ENCODE measurements around the gene PLS3. TPM values are rescaled to one million over a fixed set of nuclear protein-coding genes. Genes with fewer than 3 reads are reported as not detected.

PLS3 gene
- total and polyA plus RNA-seq, 2 of the 13 experiments (the other 11 are each of a cell fraction or from before 2014, with no cell fraction given) = 55.7 to 99.9 TPM

GRCh38 chrX:115560978-115561604 lies at the start of gene PLS3 (continued):
- no peak for TF ChIP-seq ZNF329 (CRISPR knock-in tag; IDR thresholded peaks at IDR 0.05; ENCODE audit: low read depth)
- no peak for TF ChIP-seq ZNF605 (CRISPR knock-in tag; IDR thresholded peaks at IDR 0.05)
- no peak for TF ChIP-seq FOXM1 (CRISPR knock-in tag; IDR thresholded peaks at IDR 0.05)
- TF ChIP-seq ZNF777 (CRISPR knock-in tag; IDR thresholded peaks at IDR 0.05) = no peak
- TF ChIP-seq POLR2AphosphoS5 (IDR thresholded peaks at IDR 0.05; ENCODE audit: low read depth, low read length) = peak; percentile 61
- 0 out of 4 replicates have a peak, but pooled peaks of 1 of the 2 experiments have one; percentile 20 for TF ChIP-seq HMGXB4 (CRISPR knock-in tag; IDR thresholded peaks at IDR 0.05; ENCODE audit: borderline replicate concordance in 1 of 2, low read depth in 1 of 2)
- no peak for TF ChIP-seq ZNF800 (CRISPR knock-in tag; IDR thresholded peaks at IDR 0.05)
- peak; percentile 41; the same call in 1 of the 2 replicates for TF ChIP-seq MED1 (CRISPR knock-in tag; IDR thresholded peaks at IDR 0.05)
- no peak for TF ChIP-seq ZNF276 (CRISPR knock-in tag; IDR thresholded peaks at IDR 0.05; ENCODE audit: low read depth)
- TF ChIP-seq PATZ1 (CRISPR knock-in tag; IDR thresholded peaks at IDR 0.05) = peak; percentile 77
- no peak for TF ChIP-seq MTF2 (CRISPR knock-in tag; IDR thresholded peaks at IDR 0.05; ENCODE audit: borderline replicate concordance)
- no peak for TF ChIP-seq U2AF2 (IDR thresholded peaks at IDR 0.05; ENCODE audit: low read depth, low read length)
- TF ChIP-seq ZNF572 (CRISPR knock-in tag; IDR thresholded peaks at IDR 0.05) = no peak
- no peak for TF ChIP-seq TP53 (CRISPR knock-in tag; conservative IDR thresholded peaks at IDR 0.05)
- TF ChIP-seq ZNF687 (CRISPR knock-in tag; IDR thresholded peaks at IDR 0.05) = peak; percentile 46; the same call in 1 of the 2 replicates
